Body of pancreas (tissue), 4 donors: ENCODE measurements around the gene PTOV1.

Source experiments
- CTCF ChIP-seq, 7 experiments: fragments of 450-650 bp in 4 of 7; fragments of 200-600 bp in 3 of 7; sonication (generic) in 3 of 7; IDR thresholded peaks; one replicate each; pipeline ENCODE4 v1.5.1; 2016 to 2019; ENCODE audit warnings: antibody characterized with exemption in 7 of 7
- POLR2A ChIP-seq, 3 donors: fragments of 450-650 bp; IDR thresholded peaks; one replicate each; pipeline ENCODE4 v1.6.1; 2016; ENCODE audit warnings: antibody characterized with exemption in 3 of 3, mild to moderate bottlenecking in 2 of 3

- TF ChIP-seq POLR2A (IDR thresholded peaks at IDR 0.05) (no peak), CTCF (IDR thresholded peaks at IDR 0.05) (no peak)
Measured at GRCh38 chr19:49803529-49803856, 47.5 kb upstream of the PTOV1 start.
